Daoy (cell line): ENCODE measurements around the gene NUP93. TPM values are rescaled to one million over a fixed set of nuclear protein-coding genes. Genes with fewer than 3 reads are reported as not detected.
"Not testable (repeated sequence)": the region's sequence is repeated elsewhere in the genome, so short reads cannot be mapped to it uniquely, and the experiment has no call there.

Source experiments
- DNase-seq: peaks from one replicate; pipeline ENCODE4 v3.0.0-alpha.2; 2015; ENCODE audit warnings: low read depth
- total RNA-seq: library from RNA; depleted of rRNA; stranded (reverse); fragments of >200 nt; shearing (Covaris generic); gene quantifications from 2 replicates; pipeline ENCODE4 v1.2.3, GENCODE V29; 2014

Gene NUP93
- total RNA-seq, 1 experiment from 2014 or later = 91.9 TPM

- DNase-seq = no peak
Observed at GRCh38 chr16:56776562-56776961, 46.6 kb downstream of the NUP93 start.

GRCh38 chr16:56777001-56777400, 47.1 kb downstream of the NUP93 start:
- no peak for DNase-seq

- DNase-seq = no peak
Observed at GRCh38 chr16:56777482-56777881, 47.6 kb downstream of the NUP93 start.

- no peak for DNase-seq
Observed at GRCh38 chr16:56779906-56780305, 50.0 kb downstream of the NUP93 start.

- no peak for DNase-seq
Observed at GRCh38 chr16:56780646-56781045, 50.7 kb downstream of the NUP93 start.

GRCh38 chr16:56781528-56781961, 51.6 kb downstream of the NUP93 start:
- no peak for DNase-seq

GRCh38 chr16:56783344-56783743, 53.4 kb downstream of the NUP93 start:
- DNase-seq = peak; percentile 39

- no peak for DNase-seq
Observed at GRCh38 chr16:56785317-56785716, 55.4 kb downstream of the NUP93 start.

GRCh38 chr16:56787167-56787566, 57.2 kb downstream of the NUP93 start:
- DNase-seq = no peak

- DNase-seq = no peak
Observed at GRCh38 chr16:56788435-56788834, 58.5 kb downstream of the NUP93 start.

- DNase-seq = peak; percentile 34
Observed at GRCh38 chr16:56789360-56789759, 59.4 kb downstream of the NUP93 start.

- no peak for DNase-seq
Observed at GRCh38 chr16:56792967-56793366, 63.0 kb downstream of the NUP93 start.

GRCh38 chr16:56793492-56793891, 63.6 kb downstream of the NUP93 start:
- no peak for DNase-seq

- DNase-seq = peak; percentile 34
Observed at GRCh38 chr16:56795011-56795410, 65.1 kb downstream of the NUP93 start.

- DNase-seq = not testable (repeated sequence)
Observed at GRCh38 chr16:56797038-56797437, 67.1 kb downstream of the NUP93 start.

GRCh38 chr16:56797861-56798260, 67.9 kb downstream of the NUP93 start:
- DNase-seq = no peak

GRCh38 chr16:56798955-56799354, 69.0 kb downstream of the NUP93 start:
- no peak for DNase-seq

- no peak for DNase-seq
Observed at GRCh38 chr16:56800355-56800754, 70.4 kb downstream of the NUP93 start.

- no peak for DNase-seq
Observed at GRCh38 chr16:56801762-56802161, 71.8 kb downstream of the NUP93 start.

- no peak for DNase-seq
Observed at GRCh38 chr16:56807011-56807675, 77.2 kb downstream of the NUP93 start.

- DNase-seq = not testable (repeated sequence)
Observed at GRCh38 chr16:56807676-56808067, 77.7 kb downstream of the NUP93 start.

- DNase-seq = no peak
Observed at GRCh38 chr16:56810954-56811353, 81.0 kb downstream of the NUP93 start.

GRCh38 chr16:56811602-56812001, 81.7 kb downstream of the NUP93 start:
- not testable (repeated sequence) for DNase-seq

GRCh38 chr16:56812884-56813283, 83.0 kb downstream of the NUP93 start:
- peak; percentile 23 for DNase-seq
